IMR-90 (cell line): ENCODE results near the gene MAP3K5.

Experiments
- CTCF ChIP-seq: conservative IDR thresholded peaks from 2 replicates; pipeline ENCODE4 v1.5.1; 2012; ENCODE audit warnings: mild to moderate bottlenecking, low read depth, low read length, improper control_type of control experiment
- MAFK ChIP-seq: IDR thresholded peaks from 2 replicates; pipeline ENCODE4 v1.6.1; 2012; ENCODE audit warnings: low read depth, low read length, improper control_type of control experiment
- POLR2A ChIP-seq: IDR thresholded peaks from 2 replicates; pipeline ENCODE4 v1.6.1; 2012; ENCODE audit warnings: mild to moderate bottlenecking, low read depth, low read length
- RAD21 ChIP-seq: IDR thresholded peaks from 2 replicates; pipeline ENCODE4 v1.6.1; 2012; ENCODE audit warnings: low read length, improper control_type of control experiment
- RCOR1 ChIP-seq: IDR thresholded peaks from 2 replicates; pipeline ENCODE4 v1.6.1; 2012; ENCODE audit warnings: mild to moderate bottlenecking, low read length, improper control_type of control experiment; ENCODE audit not compliant: insufficient replicate concordance
- USF2 ChIP-seq: fragments of 150-350 bp; IDR thresholded peaks from 2 replicates; pipeline ENCODE4 v1.6.1; 2017; ENCODE audit warnings: mild to moderate bottlenecking, antibody characterized with exemption, low read length, low read depth

GRCh38 chr6:136533487-136533886 is 258.8 kb downstream of the MAP3K5 start:
- TF ChIP-seq RCOR1 (no peak), CTCF (no peak), USF2 (no peak), POLR2A (no peak), RAD21 (no peak), MAFK (no peak)
